T47D (cell line): ENCODE data around the gene DIABLO.
"Not testable (repeated sequence)": the region's sequence is repeated elsewhere in the genome, so short reads cannot be mapped to it uniquely, and the experiment has no call there.

Source experiments
- DNase-seq, 2 experiments: peaks; one replicate each; pipeline versions ENCODE4 v3.0.0 to v3.0.0-alpha.2; 2011 to 2012; ENCODE audit warnings: low read depth in 1 of 2, low spot score in 1 of 2
- JUND ChIP-seq: IDR thresholded peaks from 2 replicates; pipeline ENCODE4 v1.6.1; 2012; ENCODE audit warnings: low read depth
- in situ Hi-C: cut with HindIII; loops from 2 replicates; pipeline ENCODE4 v1.10.0; 2016; ENCODE audit warnings: low sequenced_read_pairs, low pct_unique_long_range_greater_than_20kb

The DIABLO gene

GRCh38 chr12:122194804-122195203 is 31.0 kb downstream of the DIABLO start:
- TF ChIP-seq JUND: no peak
- in situ Hi-C loops: no loop called here

GRCh38 chr12:122192441-122192840 is 33.4 kb downstream of the DIABLO start:
- DNase-seq: no peak
- TF ChIP-seq JUND: no peak
- in situ Hi-C loops: no loop called here

More at GRCh38 chr12:122194804-122195203, 31.0 kb downstream of the DIABLO start:
- no peak for DNase-seq

- DNase-seq: peak; percentile 75 to 95
- no peak for TF ChIP-seq JUND
- in situ Hi-C loops: no loop called here
Observed at GRCh38 chr12:122190842-122191668, 34.8 kb downstream of the DIABLO start.

- in situ Hi-C loops: no loop called here
- TF ChIP-seq JUND: no peak
- DNase-seq: no peak
Observed at GRCh38 chr12:122189626-122190475, 36.0 kb downstream of the DIABLO start.

GRCh38 chr12:122187466-122187865 is 38.4 kb downstream of the DIABLO start:
- TF ChIP-seq JUND: no peak
- no peak for DNase-seq
- in situ Hi-C loops: no loop called here

- no peak for TF ChIP-seq JUND
- DNase-seq: no peak
- in situ Hi-C loops: no loop called here
Observed at GRCh38 chr12:122185494-122186082, 40.3 kb downstream of the DIABLO start.

- DNase-seq: no peak
- no peak for TF ChIP-seq JUND
- in situ Hi-C loops: no loop called here
Observed at GRCh38 chr12:122185079-122185478, 40.8 kb downstream of the DIABLO start.

- in situ Hi-C loops: no loop called here
- TF ChIP-seq JUND: no peak
- DNase-seq: no peak
Observed at GRCh38 chr12:122184517-122184916, 41.3 kb downstream of the DIABLO start.

GRCh38 chr12:122183588-122183940 is 42.3 kb downstream of the DIABLO start:
- in situ Hi-C loops: no loop called here
- TF ChIP-seq JUND: no peak
- DNase-seq: no peak

GRCh38 chr12:122182887-122183587 is 42.8 kb downstream of the DIABLO start, which contains the start of gene LRRC43:
LRRC43 (plus strand) TSS chr12:122183123; CDS start chr12:122183145, 22 bp downstream.
- TF ChIP-seq JUND: no peak
- in situ Hi-C loops: no loop called here
- peak; percentile 39 to 67 for DNase-seq

GRCh38 chr12:122176473-122176872 is 49.4 kb downstream of the DIABLO start:
- DNase-seq, in situ Hi-C loops: not testable (repeated sequence)

- no peak for DNase-seq
- TF ChIP-seq JUND: no peak
Observed at GRCh38 chr12:122174155-122174845, 51.6 kb downstream of the DIABLO start, which contains the start of gene IL31. IL31 (minus strand) TSS chr12:122174221; CDS start chr12:122174172, 49 bp downstream.

More at GRCh38 chr12:122174155-122174845, 51.6 kb downstream of the DIABLO start, which contains the start of gene IL31:
- in situ Hi-C loops: no loop called here
